Measurements from ENCODE around the gene GLS2. TPM values are rescaled to one million over a fixed set of nuclear protein-coding genes. Genes with fewer than 3 reads are reported as not detected.
"Not testable (repeated sequence)": the region's sequence is repeated elsewhere in the genome, so short reads cannot be mapped to it uniquely, and the experiment has no call there.

The GLS2 gene
- total RNA-seq, 1 experiment from 2014 or later: 1.3 TPM

DNA sequence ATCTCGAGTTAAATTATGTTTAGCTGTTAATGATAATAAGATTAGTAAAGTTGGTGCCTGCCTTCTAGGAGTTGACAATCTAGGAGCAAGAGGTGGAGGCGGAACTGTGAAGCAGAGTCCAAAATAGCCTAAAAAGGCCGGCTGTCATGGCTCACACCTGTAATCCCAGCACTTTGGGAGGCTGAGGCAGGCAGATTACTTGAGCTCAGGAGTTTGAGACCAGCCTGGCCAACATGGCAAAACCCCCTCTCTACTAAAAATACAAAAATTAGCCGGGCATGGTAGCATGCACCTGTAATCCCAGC is 26.0 kb upstream of the GLS2 start:
- in situ Hi-C loops (cut with HindIII; ENCODE audit: low pct_unique_long_range_greater_than_20kb, low sequenced_read_pairs); H3K4me1 ChIP-seq (ENCODE audit: control insufficient read depth, insufficient read depth, low read length); DNase-seq (ENCODE audit: low read depth, low spot score); H3K9me3 ChIP-seq (ENCODE audit: control insufficient read depth, insufficient read depth, low read depth, low read length); H3K4me3 ChIP-seq (ENCODE audit: low read depth in 2 of 2, low read length in 2 of 2); BruUV-seq (replicated peaks); intact Hi-C loops (cut with micrococcal nuclease; ENCODE audit: unreplicated experiment); POLR2A ChIA-PET; H3K27me3 ChIP-seq (ENCODE audit: control insufficient read depth, insufficient read depth, low read length); H3K27ac ChIP-seq (ENCODE audit: low read length); H3K36me3 ChIP-seq (ENCODE audit: control insufficient read depth, insufficient read depth, low read length): not testable (repeated sequence)
- peak; percentile 56 for TF ChIP-seq CTCF (IDR thresholded peaks at IDR 0.05)
- CTCF ChIA-PET: interaction anchor here (0.6 to 2.1 kb wide), 4 partner anchors 53 to 235 kb away, joined by 4 to 11 read pairs (median 6); no protein-coding TSS in a partner anchor
- peak; percentile 32; the same call in 1 of the 2 replicates for ATAC-seq

- no peak for ATAC-seq
- TF ChIP-seq SIN3A (IDR thresholded peaks at IDR 0.05; ENCODE audit: borderline replicate concordance, insufficient read depth, low read depth, low read length) (no peak), POLR2AphosphoS5 (IDR thresholded peaks at IDR 0.05; ENCODE audit: low read depth, low read length) (no peak), CTCF (IDR thresholded peaks at IDR 0.05) (no peak), TCF7L2 (IDR thresholded peaks at IDR 0.05; ENCODE audit: low read depth, low read length) (no peak)
- TF ChIP-seq, protein P1, sequence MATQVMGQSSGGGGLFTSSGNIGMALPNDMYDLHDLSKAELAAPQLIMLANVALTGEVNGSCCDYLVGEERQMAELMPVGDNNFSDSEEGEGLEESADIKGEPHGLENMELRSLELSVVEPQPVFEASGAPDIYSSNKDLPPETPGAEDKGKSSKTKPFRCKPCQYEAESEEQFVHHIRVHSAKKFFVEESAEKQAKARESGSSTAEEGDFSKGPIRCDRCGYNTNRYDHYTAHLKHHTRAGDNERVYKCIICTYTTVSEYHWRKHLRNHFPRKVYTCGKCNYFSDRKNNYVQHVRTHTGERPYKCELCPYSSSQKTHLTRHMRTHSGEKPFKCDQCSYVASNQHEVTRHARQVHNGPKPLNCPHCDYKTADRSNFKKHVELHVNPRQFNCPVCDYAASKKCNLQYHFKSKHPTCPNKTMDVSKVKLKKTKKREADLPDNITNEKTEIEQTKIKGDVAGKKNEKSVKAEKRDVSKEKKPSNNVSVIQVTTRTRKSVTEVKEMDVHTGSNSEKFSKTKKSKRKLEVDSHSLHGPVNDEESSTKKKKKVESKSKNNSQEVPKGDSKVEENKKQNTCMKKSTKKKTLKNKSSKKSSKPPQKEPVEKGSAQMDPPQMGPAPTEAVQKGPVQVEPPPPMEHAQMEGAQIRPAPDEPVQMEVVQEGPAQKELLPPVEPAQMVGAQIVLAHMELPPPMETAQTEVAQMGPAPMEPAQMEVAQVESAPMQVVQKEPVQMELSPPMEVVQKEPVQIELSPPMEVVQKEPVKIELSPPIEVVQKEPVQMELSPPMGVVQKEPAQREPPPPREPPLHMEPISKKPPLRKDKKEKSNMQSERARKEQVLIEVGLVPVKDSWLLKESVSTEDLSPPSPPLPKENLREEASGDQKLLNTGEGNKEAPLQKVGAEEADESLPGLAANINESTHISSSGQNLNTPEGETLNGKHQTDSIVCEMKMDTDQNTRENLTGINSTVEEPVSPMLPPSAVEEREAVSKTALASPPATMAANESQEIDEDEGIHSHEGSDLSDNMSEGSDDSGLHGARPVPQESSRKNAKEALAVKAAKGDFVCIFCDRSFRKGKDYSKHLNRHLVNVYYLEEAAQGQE (IDR thresholded peaks at IDR 0.05; ENCODE audit: insufficient read depth in 1 of 2, low read depth in 2 of 2, low read length in 1 of 2): no peak
- in situ Hi-C loops (cut with HindIII; ENCODE audit: low pct_unique_long_range_greater_than_20kb, low sequenced_read_pairs): no loop called here
- ChIA-PET POLR2A (no interaction called here), CTCF (interaction anchor here (0.7 kb wide), 1 partner anchor 126 kb away, joined by 4 read pairs; no protein-coding TSS in a partner anchor)
- no TSS peak for BruUV-seq (replicated peaks)
- Histone ChIP-seq H3K36me3 (ENCODE audit: control insufficient read depth, insufficient read depth, low read length) (no peaks in the 10 kb centered on the region), H3K4me3 (ENCODE audit: low read depth in 2 of 2, low read length in 2 of 2) (no peak overlapping the region), H3K4me1 (ENCODE audit: control insufficient read depth, insufficient read depth, low read length) (no peaks in the 10 kb centered on the region), H3K9me3 (ENCODE audit: control insufficient read depth, insufficient read depth, low read depth, low read length) (no peaks in the 10 kb centered on the region), H3K27ac (ENCODE audit: low read length) (no peak overlapping the region), H3K27me3 (ENCODE audit: control insufficient read depth, insufficient read depth, low read length) (no peaks in the 10 kb centered on the region)
- DNase-seq (ENCODE audit: low read depth, low spot score): no peak
- intact Hi-C loops (cut with micrococcal nuclease; ENCODE audit: unreplicated experiment): no loop called here
Measured at GRCh38 chr12:56510786-56511185, 22.8 kb upstream of the GLS2 start.

GRCh38 chr12:56499879-56500278 is 11.9 kb upstream of the GLS2 start:
- BruUV-seq (replicated peaks): not testable (repeated sequence)

DNA sequence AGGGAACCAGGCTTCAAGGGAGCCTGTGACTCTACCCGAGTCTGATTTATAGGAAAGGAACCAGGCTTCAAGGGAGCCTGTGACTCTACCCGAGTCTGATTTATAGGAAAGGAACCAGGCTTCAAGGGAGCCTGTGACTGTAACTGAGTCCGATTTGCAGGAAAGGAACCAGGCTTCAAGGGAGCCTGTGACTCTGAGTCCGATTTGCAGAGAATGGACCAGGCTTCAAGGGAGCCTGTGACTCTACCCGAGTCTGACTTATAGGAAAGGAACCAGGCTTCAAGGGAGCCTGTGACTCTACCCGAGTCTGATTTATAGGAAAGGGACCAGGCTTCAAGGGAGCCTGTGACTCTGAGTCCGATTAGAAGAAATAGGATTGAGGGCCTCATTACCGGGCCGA is 11.5 kb upstream of the GLS2 start:
- H3K36me3 ChIP-seq (ENCODE audit: control insufficient read depth, insufficient read depth, low read length); ATAC-seq; BruUV-seq (replicated peaks); POLR2A ChIA-PET; DNase-seq (ENCODE audit: low read depth, low spot score); H3K4me1 ChIP-seq (ENCODE audit: control insufficient read depth, insufficient read depth, low read length); H3K27me3 ChIP-seq (ENCODE audit: control insufficient read depth, insufficient read depth, low read length); in situ Hi-C loops (cut with HindIII; ENCODE audit: low pct_unique_long_range_greater_than_20kb, low sequenced_read_pairs); intact Hi-C loops (cut with micrococcal nuclease; ENCODE audit: unreplicated experiment); H3K9me3 ChIP-seq (ENCODE audit: control insufficient read depth, insufficient read depth, low read depth, low read length); H3K27ac ChIP-seq (ENCODE audit: low read length); H3K4me3 ChIP-seq (ENCODE audit: low read depth in 2 of 2, low read length in 2 of 2); CTCF ChIA-PET: not testable (repeated sequence)

More at GRCh38 chr12:56499879-56500278, 11.9 kb upstream of the GLS2 start:
- DNase-seq (ENCODE audit: low read depth, low spot score); H3K27me3 ChIP-seq (ENCODE audit: control insufficient read depth, insufficient read depth, low read length); H3K27ac ChIP-seq (ENCODE audit: low read length); H3K4me1 ChIP-seq (ENCODE audit: control insufficient read depth, insufficient read depth, low read length); ATAC-seq; H3K9me3 ChIP-seq (ENCODE audit: control insufficient read depth, insufficient read depth, low read depth, low read length); intact Hi-C loops (cut with micrococcal nuclease; ENCODE audit: unreplicated experiment); H3K4me3 ChIP-seq (ENCODE audit: low read depth in 2 of 2, low read length in 2 of 2); H3K36me3 ChIP-seq (ENCODE audit: control insufficient read depth, insufficient read depth, low read length); CTCF ChIA-PET; POLR2A ChIA-PET; in situ Hi-C loops (cut with HindIII; ENCODE audit: low pct_unique_long_range_greater_than_20kb, low sequenced_read_pairs): not testable (repeated sequence)
